HUDEP-2 (cell line): Measurements from ENCODE around the gene DCP1A.
A peak's percentile ranks its signal among the peaks of the same experiment; 100 is the strongest.
"Not testable (repeated sequence)": the region's sequence is repeated elsewhere in the genome, so short reads cannot be mapped to it uniquely, and the experiment has no call there.

Experiments used
- DNase-seq, 76 experiments: peaks; one replicate each; lab custom pipeline; 2025; ENCODE audit not compliant: unreplicated experiment in 76 of 76; lab: John Stamatoyannopoulos, UW

DCP1A gene

DNA sequence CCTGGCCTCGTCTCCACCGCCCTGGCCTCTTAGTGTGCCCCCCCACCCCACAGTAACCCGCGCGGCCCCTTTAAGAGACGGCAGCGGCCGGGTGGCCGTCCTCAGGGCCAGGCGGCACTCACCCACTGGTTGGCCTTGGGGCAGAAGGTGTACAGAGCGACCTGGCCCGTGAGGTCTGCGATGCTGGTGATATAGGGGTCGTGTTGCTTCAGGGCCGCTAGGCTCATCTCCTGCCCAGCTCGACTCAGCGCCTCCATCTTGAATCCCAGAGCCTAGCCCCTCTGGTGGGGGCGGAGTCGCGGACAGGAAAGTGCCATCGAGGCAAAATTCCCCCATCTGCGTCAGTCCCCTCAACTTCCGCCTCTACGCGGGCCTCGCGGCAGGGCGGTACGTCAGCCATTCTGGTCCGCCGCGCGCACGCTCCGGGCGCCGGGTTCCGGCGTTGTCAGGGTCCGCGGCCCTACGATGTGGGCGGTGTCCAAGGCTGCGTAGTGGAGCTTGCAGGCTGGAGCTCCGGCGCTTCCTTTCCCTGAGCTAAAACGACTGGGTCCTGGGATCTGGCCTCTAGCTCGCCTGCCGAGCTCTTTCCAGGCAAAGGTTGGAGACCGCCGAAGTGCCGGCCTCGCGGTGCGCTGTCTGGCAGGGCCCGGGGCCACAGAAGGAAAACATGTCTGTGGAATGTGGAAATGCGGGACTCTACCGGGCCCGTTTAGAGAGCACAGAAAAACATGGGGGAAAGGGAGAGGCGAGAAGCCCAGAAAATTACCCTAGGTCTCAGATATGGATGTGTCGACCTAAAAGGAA, at the start of gene DCP1A:
Gene DCP1A, minus strand, starts transcription at position 283 of the 804 bp plus-strand sequence. Its CDS starts 26 bp downstream, at position 257.
- DNase-seq = peak; percentile 23 to 96 (median 90)

DNA sequence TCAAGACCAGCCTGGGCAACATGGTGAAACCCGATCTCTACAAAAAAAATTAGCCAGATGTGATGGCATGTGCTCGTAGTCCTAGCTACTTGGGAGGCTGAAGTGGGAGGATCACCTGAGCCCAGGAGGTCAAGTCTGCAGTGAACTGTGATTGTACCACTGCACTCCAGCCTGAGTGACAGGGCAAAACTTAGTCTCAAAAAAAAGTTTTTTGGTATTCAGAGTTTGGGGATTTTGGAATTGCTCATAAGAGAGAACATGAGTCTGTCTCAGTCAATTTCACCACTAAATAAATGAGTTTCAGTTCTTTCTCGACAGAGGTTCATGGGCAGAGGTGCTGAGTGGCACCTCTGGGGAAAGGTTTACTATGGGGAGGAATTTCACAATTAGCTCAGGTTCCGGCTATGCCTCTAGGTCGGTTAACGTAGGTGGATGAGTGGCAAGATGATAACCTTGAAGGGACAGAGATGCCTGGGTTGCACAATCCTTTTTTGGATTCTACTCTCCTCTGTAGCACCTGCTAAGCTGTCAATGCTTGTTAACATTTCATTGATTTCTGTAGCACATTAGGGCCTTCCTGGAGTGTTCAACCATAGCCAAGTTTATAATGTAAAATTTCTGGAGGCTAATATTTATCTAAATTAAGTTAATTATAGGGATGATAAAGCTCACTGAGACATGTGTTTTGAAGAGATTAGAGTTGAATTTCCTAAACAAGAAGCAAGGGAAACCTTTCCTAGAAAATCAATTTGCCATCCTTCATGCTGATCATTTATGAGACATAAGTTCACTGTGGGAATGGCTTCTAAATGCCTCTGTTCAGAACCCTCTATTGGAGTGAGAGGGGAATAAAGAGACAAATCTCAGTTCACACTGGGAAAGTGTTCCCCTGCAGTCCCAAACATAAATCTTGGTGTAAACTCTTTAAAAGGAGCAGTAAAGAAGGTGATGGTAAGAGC, 37.4 kb upstream of the DCP1A start:
- DNase-seq = no peak

DNA sequence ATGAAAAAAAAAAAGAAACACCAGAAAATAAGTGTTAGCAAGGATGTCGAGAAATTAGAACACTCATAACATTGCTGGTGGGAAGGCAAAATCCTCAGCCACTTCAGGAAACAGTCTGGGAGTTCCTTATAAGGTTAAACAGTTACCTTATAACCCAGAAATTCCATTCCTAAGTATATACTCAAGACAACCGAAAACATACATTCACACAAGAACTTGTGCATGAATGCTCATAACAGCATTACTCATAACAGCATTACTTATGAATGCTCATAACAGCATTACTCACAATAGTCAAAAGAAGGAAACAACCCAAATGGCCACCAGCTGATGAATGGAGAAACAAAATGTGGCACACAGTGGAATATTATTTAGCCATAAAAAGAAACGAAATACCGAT, 34.8 kb upstream of the DCP1A start:
- DNase-seq = no peak

- DNase-seq = no peak
These were observed 33.0 kb upstream of the DCP1A start for GRCh38 chr3:53380306-53380705.

DNA sequence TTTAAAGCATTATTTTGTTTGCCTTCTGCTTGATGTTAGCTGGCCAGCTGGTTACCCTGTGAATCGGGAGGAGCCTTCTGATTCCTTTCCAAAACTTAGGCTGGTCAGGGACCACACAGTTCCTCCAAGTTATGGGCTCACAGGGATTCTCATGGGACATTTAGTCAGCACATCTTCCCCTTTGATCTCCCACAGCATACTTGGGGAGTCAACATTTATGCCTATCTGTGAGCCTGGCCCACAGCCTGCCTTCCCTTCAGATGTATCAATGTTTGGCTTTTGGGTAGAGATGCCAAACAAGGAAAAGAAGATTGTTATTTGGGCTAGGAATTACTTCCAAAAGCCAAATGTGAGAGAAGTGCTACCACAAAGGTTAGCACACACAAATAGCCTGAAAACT, 32.6 kb upstream of the DCP1A start:
- DNase-seq = no peak

GRCh38 chr3:53377794-53378193, 30.5 kb upstream of the DCP1A start:
- DNase-seq = no peak

DNA sequence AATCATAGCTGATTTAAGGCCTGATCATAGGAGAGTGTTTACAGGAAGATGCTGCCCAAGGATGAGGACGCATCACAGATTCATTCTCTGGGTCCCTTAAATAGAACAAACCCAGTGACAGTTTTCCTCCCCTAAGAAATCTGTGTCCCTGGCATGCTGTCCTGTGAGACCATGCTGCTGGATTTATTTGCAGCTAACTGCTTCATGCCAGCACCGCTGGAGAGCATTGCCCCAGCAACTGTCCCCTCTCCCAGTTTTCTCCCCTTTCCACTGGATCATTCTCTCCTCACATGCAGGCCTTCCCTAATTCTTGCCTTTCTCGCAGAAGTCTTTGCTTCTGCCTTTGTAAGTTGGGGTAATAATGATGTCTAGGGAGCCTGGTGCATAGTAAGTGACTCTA, 29.3 kb upstream of the DCP1A start:
- no peak for DNase-seq

DNA sequence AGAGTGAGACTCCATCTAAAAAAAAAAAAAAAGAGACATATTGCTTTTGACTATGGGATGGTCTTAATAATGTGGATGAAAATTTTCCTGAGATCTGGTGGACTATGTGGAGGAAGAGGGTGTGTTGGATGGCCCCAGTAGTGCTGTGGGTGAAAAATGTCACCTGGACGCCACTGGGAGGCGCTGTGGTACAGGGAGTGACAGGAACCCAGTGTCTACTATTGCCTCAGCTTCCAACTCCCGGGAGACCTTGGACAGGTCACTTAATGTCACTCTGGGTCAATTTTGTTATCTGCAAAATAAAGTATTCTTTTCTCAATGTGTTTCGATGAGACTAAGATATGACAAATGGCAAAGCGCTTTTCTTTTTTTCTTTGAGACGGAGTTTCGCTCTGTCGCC, 27.7 kb upstream of the DCP1A start:
- peak in 61 of 76 experiments; percentile 6 to 75 (median 42) for DNase-seq

GRCh38 chr3:53370719-53371118, 23.4 kb upstream of the DCP1A start:
- DNase-seq = not testable (repeated sequence)

DNA sequence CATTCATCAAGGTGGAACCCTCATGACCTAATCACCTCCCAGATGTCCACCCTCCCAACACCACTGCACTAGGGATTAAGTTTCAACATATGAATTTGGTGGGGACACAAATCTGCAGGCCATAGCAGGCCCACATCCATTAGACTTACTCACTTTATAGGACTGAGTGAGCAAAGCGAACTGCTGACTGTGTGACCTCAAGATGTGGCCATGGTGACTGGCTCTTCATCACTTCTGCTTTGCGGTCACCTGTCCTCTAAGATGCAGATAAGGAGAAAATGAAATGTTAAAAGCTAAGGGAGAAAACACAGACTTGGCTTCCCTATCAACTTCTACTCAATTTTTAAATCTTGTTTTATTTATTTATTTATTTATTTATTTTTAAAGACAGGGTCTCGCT, 14.5 kb upstream of the DCP1A start:
- DNase-seq = no peak

DNA sequence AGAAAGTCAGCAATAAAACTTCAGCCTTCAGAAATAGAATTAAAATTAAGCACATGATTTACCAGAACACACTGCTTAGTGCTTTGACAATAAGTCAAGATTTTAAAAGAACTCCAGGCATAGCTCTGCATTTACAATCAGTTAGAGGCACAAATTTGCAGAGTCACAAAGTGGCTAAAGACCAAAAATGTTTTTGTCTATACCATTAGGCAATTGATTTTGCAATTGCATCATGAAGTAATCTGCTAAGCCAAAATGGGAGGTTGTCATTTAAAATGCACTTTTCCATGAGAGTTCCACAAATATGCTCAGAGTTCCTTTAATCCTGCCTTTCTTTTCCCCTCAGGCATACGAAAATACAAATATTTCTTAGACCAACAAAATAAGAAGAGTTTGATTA, 10.1 kb upstream of the DCP1A start:
- DNase-seq = peak in 2 of 76 experiments; percentile 7 to 8

DNA sequence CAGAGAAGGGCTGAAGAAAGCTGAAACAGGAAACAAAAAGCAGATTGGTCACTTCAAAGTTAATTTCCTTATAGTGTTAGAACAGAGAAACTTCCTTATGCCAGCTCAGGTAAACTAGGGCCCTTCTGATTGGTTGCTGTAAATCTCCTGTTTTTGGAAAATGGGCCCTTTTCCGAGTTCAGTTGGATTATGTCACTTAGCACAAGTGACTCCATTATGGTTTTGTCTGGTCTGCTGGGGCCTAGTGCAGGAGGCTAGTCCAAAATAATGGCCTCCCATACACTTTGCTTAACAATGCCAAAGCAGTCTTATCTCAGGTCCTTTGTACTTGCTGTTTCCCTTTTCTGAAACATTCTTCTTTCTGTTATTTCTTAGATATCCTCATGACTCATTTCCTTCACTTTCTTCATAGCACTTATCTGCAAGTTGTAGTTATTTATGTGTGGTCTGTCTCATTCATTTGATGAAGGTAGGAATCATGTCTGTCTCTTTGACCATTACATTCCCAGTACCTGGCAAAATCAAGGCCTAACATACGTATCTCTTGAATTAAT, 7.7 kb upstream of the DCP1A start:
- peak in 5 of 76 experiments; percentile 9 to 39 (median 32) for DNase-seq

- DNase-seq = peak in 2 of 76 experiments; percentile 4 to 7
These were observed 5.9 kb upstream of the DCP1A start for GRCh38 chr3:53353202-53353601.

GRCh38 chr3:53350652-53351051, 3.3 kb upstream of the DCP1A start:
- peak in 72 of 76 experiments; percentile 12 to 86 (median 56) for DNase-seq

DNA sequence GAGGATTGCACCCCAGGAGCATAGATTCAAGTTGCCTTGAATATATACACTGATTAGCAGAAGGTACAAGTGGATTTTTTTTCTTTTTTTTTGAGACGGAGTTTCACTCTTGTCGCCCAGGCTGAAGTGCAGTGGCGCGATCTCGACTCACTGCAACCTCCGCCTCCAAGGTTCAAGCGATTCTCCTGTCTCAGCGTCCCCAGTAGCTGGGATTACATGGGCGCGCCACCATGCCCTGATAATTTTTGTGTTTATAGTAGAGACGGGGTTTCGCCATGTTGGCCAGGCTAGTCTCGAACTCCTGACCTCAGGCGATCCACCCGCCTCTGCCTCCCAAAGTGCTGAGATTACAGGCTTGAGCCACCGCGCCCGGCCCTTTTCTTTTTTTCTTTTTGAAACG, 775 bp upstream of the DCP1A start:
- not testable (repeated sequence) for DNase-seq

GRCh38 chr3:53346922-53347260, 452 bp downstream of the DCP1A start:
- peak in 2 of 76 experiments; percentile 5 to 32 for DNase-seq

- peak in 3 of 76 experiments; percentile 1 to 5 (median 2) for DNase-seq
These were observed 829 bp downstream of the DCP1A start for GRCh38 chr3:53346514-53346913.

DNA sequence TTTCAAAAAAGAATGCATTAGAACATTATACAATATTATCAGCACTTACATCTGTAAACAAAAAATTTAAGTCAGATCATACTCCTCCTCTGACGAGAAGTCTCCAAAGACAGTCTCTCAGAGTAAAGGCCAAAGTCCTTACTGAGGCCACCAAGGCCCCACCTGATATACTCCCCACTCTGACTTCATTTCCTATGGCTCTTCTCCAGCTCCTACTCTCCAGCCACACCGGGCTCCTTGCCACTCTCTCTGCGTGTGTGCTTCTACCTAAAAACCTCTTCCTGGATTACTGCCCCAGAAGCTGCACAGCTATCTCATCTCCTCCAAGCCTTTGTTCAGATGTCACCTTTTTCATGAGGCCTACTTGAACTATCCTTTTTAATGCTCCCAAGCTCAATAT, 5.0 kb downstream of the DCP1A start:
- peak in 14 of 76 experiments; percentile 1 to 43 (median 18) for DNase-seq

DNA sequence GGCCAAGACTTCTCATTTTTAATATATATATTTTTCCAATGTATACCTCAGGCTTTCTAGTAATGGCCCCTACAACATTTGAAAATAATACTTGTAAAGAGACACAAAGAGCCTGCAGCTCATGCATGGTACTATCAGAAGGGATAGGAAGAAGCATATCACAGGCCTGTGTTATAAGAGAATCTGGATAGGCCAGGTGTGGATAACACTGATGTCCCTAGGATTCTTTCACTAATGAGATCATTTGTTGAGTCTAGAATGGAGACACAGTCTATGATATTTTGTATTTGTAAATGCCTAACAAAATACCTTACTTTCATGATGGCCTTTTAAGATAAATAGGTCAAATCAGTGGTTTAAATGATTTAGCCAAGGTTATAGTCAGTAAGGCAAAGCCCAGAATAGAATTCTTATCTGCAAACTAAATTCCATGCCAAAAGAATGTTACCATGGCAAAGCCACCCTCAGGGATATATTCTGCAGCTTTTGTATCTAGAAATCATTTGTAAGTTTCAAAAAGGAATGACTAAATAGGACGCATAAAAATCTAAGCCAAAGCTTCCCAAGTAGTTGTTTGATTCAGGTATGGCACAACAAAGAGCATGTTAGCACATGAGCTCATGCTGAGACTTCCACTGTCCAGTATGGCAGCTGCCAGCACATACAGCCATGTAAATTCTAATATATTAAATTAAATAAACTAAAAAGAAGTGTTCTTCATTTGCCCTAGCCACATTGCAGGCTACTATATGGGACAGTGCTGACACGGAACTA, 10.0 kb downstream of the DCP1A start:
- no peak for DNase-seq

GRCh38 chr3:53334742-53335141, 12.6 kb downstream of the DCP1A start:
- no peak for DNase-seq
